Activated naive CD8-positive, alpha-beta T cell treated with anti-CD3 and anti-CD28 coated beads, Interleukin-2, amount 10 ng/mL, durations not matched to agents 7 days and 5 days (primary cell): ENCODE data around the gene GTF2H4. TPM values are rescaled to one million over a fixed set of nuclear protein-coding genes. Genes with fewer than 3 reads are reported as not detected.

Source experiments
- microRNA-seq: library from miRNA; unstranded; fragments of <30 nt; microRNA quantifications from one replicate; pipeline ENCODE4 v1.2.0, GENCODE V29; 2022
- total RNA-seq, 2 experiments: library from RNA; stranded (reverse); gene quantifications; one replicate each; pipeline ENCODE4 v1.2.3, GENCODE V29; 2021

Gene GTF2H4
- total RNA-seq, 2 experiments from 2014 or later: 26.7 to 36.2 TPM

Small RNA genes lying within 50 kb of the gene (microRNA-seq; reads per million reads assigned to microRNA genes)
- gene MIR4640: not detected

Other genes with a start within 250 kb of the GTF2H4 start
- 10 to 100 TPM; 42.9 to 44.2 TPM for gene DHX16, start 235.2 kb upstream of the GTF2H4 start, total RNA-seq
- gene PPP1R18, start 221.6 kb upstream of the GTF2H4 start, total RNA-seq: 100 to 1,000 TPM; 245 to 251 TPM
- gene NRM, start 217.2 kb upstream of the GTF2H4 start, total RNA-seq: 10 to 100 TPM; 33.1 to 33.9 TPM
- gene MDC1, start 190.9 kb upstream of the GTF2H4 start, total RNA-seq: 10 to 100 TPM; 50.2 to 52.2 TPM
- 1,000 to 10,000 TPM; 1,168 to 1,207 TPM for gene TUBB, start 187.9 kb upstream of the GTF2H4 start, total RNA-seq
- 100 to 1,000 TPM; 261 to 271 TPM for gene FLOT1, start 165.5 kb upstream of the GTF2H4 start, total RNA-seq
- gene IER3, start 163.7 kb upstream of the GTF2H4 start, total RNA-seq: 10 to 100 TPM; 49.1 to 52.7 TPM
- 10 to 100 TPM; 10.9 to 11.3 TPM for gene DDR1, start 23.7 kb upstream of the GTF2H4 start, total RNA-seq
- 10 to 100 TPM; 38.0 to 43.1 TPM for gene VARS2, start 6.0 kb downstream of the GTF2H4 start, total RNA-seq
- not detected for gene SFTA2, start 24.0 kb downstream of the GTF2H4 start, total RNA-seq
- not detected for gene MUCL3, start 32.8 kb downstream of the GTF2H4 start, total RNA-seq
- not detected for gene MUC21, start 75.5 kb downstream of the GTF2H4 start, total RNA-seq
- gene MUC22, start 102.3 kb downstream of the GTF2H4 start, total RNA-seq: not detected
- gene C6orf15, start 204.4 kb downstream of the GTF2H4 start, total RNA-seq: not detected
- not detected for gene PSORS1C1, start 206.6 kb downstream of the GTF2H4 start, total RNA-seq
- gene CDSN, start 212.2 kb downstream of the GTF2H4 start, total RNA-seq: not detected
- not detected for gene PSORS1C2, start 230.9 kb downstream of the GTF2H4 start, total RNA-seq
- gene CCHCR1, start 249.6 kb downstream of the GTF2H4 start, total RNA-seq: 10 to 100 TPM; 52.5 to 57.7 TPM